ENCODE results near the gene SOCS4.

DNA sequence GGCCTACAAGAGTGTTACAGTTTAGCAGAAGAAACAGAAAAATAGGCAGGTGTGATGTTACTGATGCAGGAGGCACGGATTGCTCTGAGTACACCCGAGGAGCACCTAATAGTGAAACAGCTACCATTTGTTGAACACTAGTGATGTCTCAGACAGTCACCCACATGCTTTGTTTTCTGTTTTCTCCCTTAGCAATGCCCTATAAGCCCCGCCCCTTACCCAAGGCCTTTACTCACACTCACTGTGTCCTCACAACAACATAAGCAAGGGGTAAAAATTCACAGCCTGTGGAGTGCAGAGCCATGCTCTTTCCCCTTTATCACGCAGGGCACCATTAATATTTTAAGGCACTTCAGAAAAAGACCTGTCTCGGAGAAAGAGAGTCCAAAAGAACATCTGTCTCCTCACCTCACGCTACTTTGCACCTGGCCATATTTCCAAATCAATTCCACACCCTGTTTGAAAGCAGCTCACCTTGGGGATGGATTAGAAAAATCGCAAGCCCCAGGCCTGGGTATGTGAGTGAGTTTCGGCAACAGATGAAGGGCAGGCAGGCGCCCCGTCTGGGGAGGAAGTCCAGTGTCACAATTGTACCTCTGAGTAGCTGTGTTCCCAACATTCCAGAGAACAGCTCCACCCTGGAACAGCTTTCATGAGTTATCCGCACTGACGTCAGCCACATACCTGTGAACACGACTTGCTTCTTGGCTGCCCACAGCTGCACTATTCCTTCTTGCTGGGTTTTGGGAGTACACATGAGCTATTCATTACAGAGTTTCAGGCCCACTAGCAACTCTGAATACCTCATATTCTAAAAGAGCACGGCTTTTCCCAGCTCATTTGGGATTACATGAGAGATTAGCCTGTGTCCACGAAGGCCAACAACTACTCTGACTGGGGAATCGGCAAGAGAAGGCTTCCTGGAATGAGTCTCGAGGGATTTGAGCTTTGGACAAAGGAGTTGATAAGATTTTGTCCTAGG is 50.4 kb downstream of the SOCS4 start:
- TF ChIP-seq POLR2A (IDR thresholded peaks at IDR 0.05; ENCODE audit: low read depth, low read length) (no peak), POLR2AphosphoS5 (IDR thresholded peaks at IDR 0.05; ENCODE audit: low read depth, low read length) (no peak), TAF1 (IDR thresholded peaks at IDR 0.05; ENCODE audit: low read depth, low read length) (no peak), SPI1 (IDR thresholded peaks at IDR 0.05; ENCODE audit: low read depth, low read length) (no peak), PAX5 (IDR thresholded peaks at IDR 0.05; ENCODE audit: insufficient read depth, low read length, severe bottlenecking) (no peak)
